GM12878 (cell line): Measurements from ENCODE around the gene CENATAC. TPM values are rescaled to one million over a fixed set of nuclear protein-coding genes. Genes with fewer than 3 reads are reported as not detected.

Experiments
- ATAC-seq: fragments of 200-7000 bp; cut with Tn5 transposase; 3 replicates; pipeline ENCODE4 v1.9.1; 2020; ENCODE audit warnings: mild to moderate bottlenecking, moderate library complexity
- BruUV-seq: library from RNA; stranded (reverse); fragments of 400-500 nt; replicated peaks from 2 replicates; lab custom pipeline; 2021; lab: Mats Ljungman, UMichigan
- CTCF ChIA-PET: fragments of 300-600 bp; sonication (Branson Sonifier 250); formaldehyde crosslinking; extraction: SDS; loops from one replicate; lab custom pipeline; 2021; ENCODE audit warnings: inconsistent platforms; lab: Yijun Ruan, JAX
- POLR2A ChIA-PET: fragments of 350-600 bp; formaldehyde crosslinking; extraction: SDS; loops from one replicate; lab custom pipeline; 2021; ENCODE audit warnings: inconsistent platforms; lab: Charles Lee
- RAD21 ChIA-PET: fragments of 300-600 bp; sonication (Branson Sonifier 250); formaldehyde crosslinking; loops from one replicate; lab custom pipeline; 2023; ENCODE audit warnings: antibody characterized with exemption; ENCODE audit not compliant: unreplicated experiment; lab: Charles Lee
- SMC1A ChIA-PET: fragments of 300-600 bp; sonication (Branson Sonifier 250); formaldehyde crosslinking; loops from one replicate; lab custom pipeline; 2023; ENCODE audit not compliant: unreplicated experiment, uncharacterized antibody; lab: Charles Lee
- DNase-seq: peaks from one replicate; pipeline ENCODE4 v3.0.0-alpha.2; 2011; ENCODE audit warnings: low read depth, low spot score
- FAIRE-seq: peaks from 3 replicates; lab custom pipeline; 2011; peaks lifted over from hg19 to GRCh38; lab: Jason Lieb, UNC
- H2AFZ ChIP-seq: 2 replicates; pipeline ENCODE4 v1.6.0; 2011; ENCODE audit warnings: low read depth, low read length, control low read depth; ENCODE audit not compliant: control insufficient read depth
- H3K27ac ChIP-seq: 2 replicates; pipeline ENCODE4 v1.5.1; 2011; ENCODE audit warnings: control low read depth; ENCODE audit not compliant: control insufficient read depth, insufficient read depth
- H3K27me3 ChIP-seq, 2 experiments: replicated peaks in 1 of 2; 2 replicates each; pipeline versions ENCODE4 v1.6.0 to v1.6.1; 2011; ENCODE audit warnings: low read length in 1 of 2; ENCODE audit not compliant: control insufficient read depth in 2 of 2, insufficient read depth in 2 of 2
- H3K36me3 ChIP-seq, 2 experiments: 2 replicates each; pipeline ENCODE4 v1.5.1; 2011; ENCODE audit warnings: low read length in 1 of 2; ENCODE audit not compliant: control insufficient read depth in 2 of 2, insufficient read depth in 2 of 2
- H3K4me1 ChIP-seq: 2 replicates; pipeline ENCODE4 v1.6.1; 2011; ENCODE audit warnings: mild to moderate bottlenecking, low read length, moderate library complexity, mixed read lengths; ENCODE audit not compliant: control insufficient read depth, insufficient read depth
- H3K4me2 ChIP-seq: 2 replicates; pipeline ENCODE4 v1.6.0; 2011; ENCODE audit warnings: control low read depth; ENCODE audit not compliant: control insufficient read depth, insufficient read depth
- H3K4me3 ChIP-seq: fragments of 200-600 bp; sonication (generic); 2 replicates; pipeline ENCODE4 v1.5.1; 2016
- H3K79me2 ChIP-seq: 2 replicates; pipeline ENCODE4 v1.6.0; 2011; ENCODE audit warnings: low read length; ENCODE audit not compliant: control insufficient read depth, insufficient read depth
- H3K9ac ChIP-seq: 2 replicates; pipeline ENCODE4 v1.8.0; 2011; ENCODE audit warnings: low read length, control low read depth, mixed read lengths; ENCODE audit not compliant: control insufficient read depth, insufficient read depth
- H3K9me3 ChIP-seq: replicated peaks from 3 replicates; pipeline ENCODE4 v1.5.1; 2011; ENCODE audit warnings: mild to moderate bottlenecking, low read length; ENCODE audit not compliant: control insufficient read depth, insufficient read depth
- H4K20me1 ChIP-seq: 2 replicates; pipeline ENCODE4 v1.6.0; 2011; ENCODE audit not compliant: control insufficient read depth, insufficient read depth
- ATF7 ChIP-seq: fragments of 450-650 bp; IDR thresholded peaks from 2 replicates; pipeline ENCODE4 v1.6.1; 2016; ENCODE audit warnings: low read depth, mild to moderate bottlenecking
- BCL11A ChIP-seq: IDR thresholded peaks from 2 replicates; pipeline ENCODE4 v1.6.1; 2011; ENCODE audit warnings: low read depth, low read length
- BMI1 ChIP-seq: fragments of 450-650 bp; IDR thresholded peaks from 2 replicates; pipeline ENCODE4 v1.6.1; 2016; ENCODE audit warnings: mild to moderate bottlenecking, moderate library complexity, borderline replicate concordance
- EGR1 ChIP-seq, 2 experiments: IDR thresholded peaks; 1 replicate in 1 of 2; 2 replicates in 1 of 2; pipeline ENCODE4 v1.6.1; 2011 to 2012; ENCODE audit warnings: low read depth in 2 of 2, low read length in 2 of 2, borderline replicate concordance in 1 of 2, mild to moderate bottlenecking in 1 of 2, moderate library complexity in 1 of 2
- FOXM1 ChIP-seq: IDR thresholded peaks from 2 replicates; pipeline ENCODE4 v1.6.1; 2012; ENCODE audit warnings: low read depth, mild to moderate bottlenecking, inconsistent platforms, low read length, moderate library complexity
- HCFC1 ChIP-seq: fragments of 150-350 bp; IDR thresholded peaks from 2 replicates; pipeline ENCODE4 v1.6.1; 2014; ENCODE audit warnings: low read length
- IKZF1 ChIP-seq: fragments of 450-650 bp; conservative IDR thresholded peaks from 2 replicates; pipeline ENCODE4 v1.6.1; 2017; ENCODE audit warnings: antibody characterized with exemption, mild to moderate bottlenecking
- IRF4 ChIP-seq: IDR thresholded peaks from 2 replicates; pipeline ENCODE4 v1.6.1; 2011; ENCODE audit warnings: low read depth, low read length
- KAT2A ChIP-seq: conservative IDR thresholded peaks from 2 replicates; pipeline ENCODE4 v1.6.1; 2011; ENCODE audit warnings: low read depth, low read length; ENCODE audit not compliant: control insufficient read depth
- LARP7 ChIP-seq: fragments of 450-650 bp; IDR thresholded peaks from 2 replicates; pipeline ENCODE4 v1.6.1; 2017; ENCODE audit warnings: mild to moderate bottlenecking
- MTA3 ChIP-seq: IDR thresholded peaks from 2 replicates; pipeline ENCODE4 v1.6.1; 2012; ENCODE audit warnings: low read length, inconsistent platforms, borderline replicate concordance
- NBN ChIP-seq: fragments of 450-650 bp; IDR thresholded peaks from 2 replicates; pipeline ENCODE4 v1.6.1; 2016
- SIX5 ChIP-seq: IDR thresholded peaks from 2 replicates; pipeline ENCODE4 v1.6.1; 2011; ENCODE audit warnings: mild to moderate bottlenecking, low read depth, low read length, moderate library complexity; ENCODE audit not compliant: severe bottlenecking
- SMARCA5 ChIP-seq: fragments of 450-650 bp; IDR thresholded peaks from 2 replicates; pipeline ENCODE4 v1.6.1; 2017; ENCODE audit warnings: mild to moderate bottlenecking
- SMC3 ChIP-seq: IDR thresholded peaks from 2 replicates; pipeline ENCODE4 v1.6.1; 2011; ENCODE audit warnings: low read length, improper control_type of control experiment, borderline replicate concordance
- SREBF2 ChIP-seq: IDR thresholded peaks from 2 replicates; pipeline ENCODE4 v1.6.1; 2012; ENCODE audit warnings: mild to moderate bottlenecking, low read length
- SUZ12 ChIP-seq: fragments of 200-600 bp; sonication (generic); IDR thresholded peaks from one replicate; pipeline ENCODE4 v1.6.1; 2018; ENCODE audit warnings: antibody characterized with exemption, mild to moderate bottlenecking; ENCODE audit not compliant: unreplicated experiment
- YBX1 ChIP-seq: fragments of 450-650 bp; IDR thresholded peaks from 2 replicates; pipeline ENCODE4 v1.6.1; 2016; ENCODE audit warnings: antibody characterized with exemption
- WGBS: methylation state at CpG from one replicate; pipeline ENCODE4 v1.1.6; 2016; ENCODE audit warnings: low lambda C conversion rate; ENCODE audit not compliant: insufficient replicate concordance, insufficient coverage; ENCODE audit errors: missing lambda C conversion rate; 5-methylcytosine and 5-hydroxymethylcytosine counted together
- in situ Hi-C: fragments of 300-500 bp; cut with MboI; formaldehyde crosslinking; loops from 9 replicates; pipeline ENCODE4 v1.14.3; 2018; ENCODE audit warnings: mixed read lengths
- intact Hi-C: fragments of 100-400 bp; cut with micrococcal nuclease; formaldehyde crosslinking; loops from one replicate; pipeline ENCODE4 v1.14.2; 2022; ENCODE audit not compliant: unreplicated experiment
- polyA plus RNA-seq, 11 experiments: library from polyadenylated mRNA; depleted of rRNA in 4 of 11; unstranded in 6 of 11; stranded (reverse) in 5 of 11; fragments of >200 nt; fragmentation: Nextera tagmentation in 4 of 11; fragmentation: Illumina TruSeq in 1 of 11; extraction: Ambion mirVana in 4 of 11; extraction: Trizol in 1 of 11; gene quantifications; 1 replicate in 1 of 11; 2 replicates in 10 of 11; pipeline versions ENCODE4 v1.2.1 to v1.2.3, GENCODE V29; 2011 to 2016; ENCODE audit warnings: inconsistent platforms in 2 of 11, missing spikeins in 2 of 11, low read depth in 1 of 11
- total RNA-seq, 4 experiments: library from RNA; depleted of rRNA in 3 of 4; stranded (reverse); fragments of >200 nt in 3 of 4; fragmentation: Illumina TruSeq in 1 of 4; extraction: Trizol in 1 of 4; gene quantifications; 2 replicates each; pipeline versions ENCODE4 v1.2.1 to v1.2.3, GENCODE V29; 2013 to 2021
- TF ChIP-seq, protein P1 (sequence below): IDR thresholded peaks from 2 replicates; pipeline ENCODE4 v1.6.1; 2011; ENCODE audit warnings: low read depth, mild to moderate bottlenecking, low read length, moderate library complexity, borderline replicate concordance; ENCODE audit errors: extremely low read depth
- TF ChIP-seq, protein P2 (sequence below): IDR thresholded peaks from 2 replicates; pipeline ENCODE4 v1.6.1; 2012; ENCODE audit warnings: low read depth, low read length, improper control_type of control experiment
- TF ChIP-seq, protein P3 (sequence below): fragments of 450-650 bp; IDR thresholded peaks from 2 replicates; pipeline ENCODE4 v1.6.1; 2016; ENCODE audit warnings: mild to moderate bottlenecking

CENATAC gene
- total and polyA plus RNA-seq, 10 of the 15 experiments (the other 5 are each of a cell fraction or from before 2014, with no cell fraction given), result 4.8 to 37.1 (median 24.1) TPM

DNA sequence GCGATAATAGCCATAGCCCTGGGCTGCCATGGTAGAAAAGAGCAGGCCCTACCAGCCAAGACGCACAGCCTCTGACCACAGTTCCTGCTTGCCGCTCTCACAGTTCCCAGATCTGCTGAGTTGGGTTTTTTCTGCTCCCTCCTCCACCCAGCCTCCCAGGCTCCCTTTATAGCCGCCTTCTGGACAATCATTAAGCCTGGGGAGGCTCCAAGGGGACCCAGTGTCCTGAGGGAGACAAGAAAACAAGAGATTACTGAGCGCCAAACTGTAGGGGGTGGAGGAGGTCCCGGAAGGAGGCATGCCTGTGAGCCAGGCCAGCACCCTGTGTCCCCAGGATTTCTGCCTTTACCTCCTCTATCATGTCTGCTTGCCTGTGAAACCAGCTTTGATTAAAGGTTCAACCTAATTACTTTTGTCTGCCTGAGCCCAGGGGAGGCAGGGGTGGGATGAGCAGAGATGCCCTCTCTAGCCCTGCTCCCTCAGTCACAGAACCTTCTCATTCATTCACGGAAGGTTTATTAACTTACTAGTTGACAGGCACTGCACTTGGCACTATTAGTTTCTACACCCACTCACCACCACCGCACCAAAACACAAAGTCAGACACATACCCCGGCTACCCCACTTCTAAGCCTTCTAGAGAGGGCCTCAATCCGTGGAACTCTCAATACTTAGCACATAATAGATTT, 31.5 kb downstream of the CENATAC start:
- H2AFZ ChIP-seq, result peak overlapping the region; percentile 95
- WGBS, result 38% methylated on average over 10 of the region's 10 CpGs
- peak overlapping the region; percentile 85 for H3K4me2 ChIP-seq
- TSS peak; percentile 77 for BruUV-seq
- DNase-seq (no peak), FAIRE-seq (peak; percentile 54)
- no peaks in the 10 kb centered on the region for H3K27me3 ChIP-seq
- H4K20me1 ChIP-seq, result no peaks in the 10 kb centered on the region
- H3K79me2 ChIP-seq, result peaks cover 13% of the 10 kb centered on the region
- in situ Hi-C loops, result no loop called here
- ChIA-PET POLR2A (interaction anchor here (0.9 to 3.0 kb wide), 9 partner anchors 10 to 77 kb away, joined by 3 to 14 read pairs (median 4); partner anchors contain the start of genes HMBS, HYOU1 and VPS11), RAD21 (interaction anchor here (1.0 to 1.5 kb wide), 3 partner anchors 22 to 38 kb away, joined by 3 to 6 read pairs (median 3); partner anchors contain the start of gene VPS11), CTCF (interaction anchor here (1.0 to 1.6 kb wide), 3 partner anchors 10 to 96 kb away, joined by 3 to 16 read pairs (median 6); partner anchors contain the start of gene TRAPPC4)
- H3K4me1 ChIP-seq, result peaks cover 14% of the 10 kb centered on the region
- no peaks in the 10 kb centered on the region for H3K9me3 ChIP-seq
- peak overlapping the region; percentile 74 for H3K9ac ChIP-seq
- TF ChIP-seq BCL11A (no peak), KAT2A (no peak), SMC3 (no peak), MTA3 (no peak), ATF7 (0 out of 2 replicates have a peak, but pooled peaks have one; percentile 35), SREBF2 (no peak), SIX5 (no peak), SMARCA5 (peak; percentile 30; the same call in 1 of the 2 replicates), FOXM1 (no peak), LARP7 (no peak), EGR1 (IDR thresholded peaks at IDR 0.05; ENCODE audit: borderline replicate concordance in 1 of 2, low read depth in 2 of 2, low read length in 2 of 2) (peak in 1 of 2 experiments; percentile 65; a peak in 1 of 3 replicates), YBX1 (no peak), SUZ12 (no peak), IRF4 (no peak), IKZF1 (no peak), BMI1 (no peak), HCFC1 (no peak), NBN (peak; percentile 53; the same call in 1 of the 2 replicates)
- TF ChIP-seq, protein P1, sequence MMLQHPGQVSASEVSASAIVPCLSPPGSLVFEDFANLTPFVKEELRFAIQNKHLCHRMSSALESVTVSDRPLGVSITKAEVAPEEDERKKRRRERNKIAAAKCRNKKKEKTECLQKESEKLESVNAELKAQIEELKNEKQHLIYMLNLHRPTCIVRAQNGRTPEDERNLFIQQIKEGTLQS, result no peak
- TF ChIP-seq, protein P2, sequence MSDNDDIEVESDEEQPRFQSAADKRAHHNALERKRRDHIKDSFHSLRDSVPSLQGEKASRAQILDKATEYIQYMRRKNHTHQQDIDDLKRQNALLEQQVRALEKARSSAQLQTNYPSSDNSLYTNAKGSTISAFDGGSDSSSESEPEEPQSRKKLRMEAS, result no peak
- TF ChIP-seq, protein P3, sequence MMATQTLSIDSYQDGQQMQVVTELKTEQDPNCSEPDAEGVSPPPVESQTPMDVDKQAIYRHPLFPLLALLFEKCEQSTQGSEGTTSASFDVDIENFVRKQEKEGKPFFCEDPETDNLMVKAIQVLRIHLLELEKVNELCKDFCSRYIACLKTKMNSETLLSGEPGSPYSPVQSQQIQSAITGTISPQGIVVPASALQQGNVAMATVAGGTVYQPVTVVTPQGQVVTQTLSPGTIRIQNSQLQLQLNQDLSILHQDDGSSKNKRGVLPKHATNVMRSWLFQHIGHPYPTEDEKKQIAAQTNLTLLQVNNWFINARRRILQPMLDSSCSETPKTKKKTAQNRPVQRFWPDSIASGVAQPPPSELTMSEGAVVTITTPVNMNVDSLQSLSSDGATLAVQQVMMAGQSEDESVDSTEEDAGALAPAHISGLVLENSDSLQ, result peak; percentile 76
- TF ChIP-seq, all 136 proteins: peak for 5
- SMC1A ChIA-PET, result interaction anchor here (1.0 to 4.9 kb wide), 3 partner anchors 12 to 29 kb away, joined by 3 to 40 read pairs (median 5); partner anchors contain the start of genes RPS25 and TRAPPC4
- H3K4me3 ChIP-seq, result peak overlapping the region; percentile 78
- ATAC-seq, result peak; percentile 58
- intact Hi-C loops, result no loop called here
- peaks cover 4 to 5% of the 10 kb centered on the region in 2 experiments; a peak in 3 of 4 replicates for H3K36me3 ChIP-seq
- peak overlapping the region; percentile 80 for H3K27ac ChIP-seq
